HEK293T (cell line): ENCODE measurements around the gene FAM135A.

Experiments used
- CTCF ChIA-PET: fragments of 350-600 bp; formaldehyde crosslinking; extraction: SDS; loops from one replicate; lab custom pipeline; 2021; ENCODE audit warnings: antibody characterized with exemption, inconsistent platforms; lab: Yijun Ruan, JAX
- POLR2A ChIA-PET: fragments of 350-600 bp; formaldehyde crosslinking; extraction: SDS; loops from one replicate; lab custom pipeline; 2020; ENCODE audit warnings: antibody characterized with exemption, inconsistent platforms; lab: Yijun Ruan, JAX
- DNase-seq: peaks from one replicate; pipeline ENCODE4 v3.0.0; 2012; ENCODE audit warnings: mixed read lengths; ENCODE audit errors: extremely low spot score
- ARNT ChIP-seq: fragments of 450-650 bp; IDR thresholded peaks from 2 replicates; pipeline ENCODE4 v1.6.1; 2017; ENCODE audit warnings: mild to moderate bottlenecking
- BHLHE40 ChIP-seq: fragments of 450-650 bp; IDR thresholded peaks from 2 replicates; pipeline ENCODE4 v1.6.1; 2016; ENCODE audit warnings: mild to moderate bottlenecking, moderate library complexity, borderline replicate concordance
- CTBP1 ChIP-seq: fragments of 450-650 bp; IDR thresholded peaks from 2 replicates; pipeline ENCODE4 v1.6.1; 2016; ENCODE audit warnings: borderline replicate concordance
- ELF4 ChIP-seq: fragments of 450-650 bp; IDR thresholded peaks from 2 replicates; pipeline ENCODE4 v1.6.1; 2017; ENCODE audit warnings: antibody characterized with exemption
- FOXA1 ChIP-seq: fragments of 450-650 bp; IDR thresholded peaks from 2 replicates; pipeline ENCODE4 v1.6.1; 2016; ENCODE audit warnings: mild to moderate bottlenecking
- FOXK2 ChIP-seq: fragments of 450-650 bp; IDR thresholded peaks from 2 replicates; pipeline ENCODE4 v1.6.1; 2016; ENCODE audit warnings: mild to moderate bottlenecking
- FOXM1 ChIP-seq: fragments of 450-650 bp; IDR thresholded peaks from 2 replicates; pipeline ENCODE4 v1.6.1; 2017; ENCODE audit warnings: mild to moderate bottlenecking, borderline replicate concordance
- HDGF ChIP-seq: fragments of 450-650 bp; IDR thresholded peaks from 2 replicates; pipeline ENCODE4 v1.6.1; 2017; ENCODE audit warnings: antibody characterized with exemption, borderline replicate concordance
- L3MBTL2 ChIP-seq: fragments of 450-650 bp; conservative IDR thresholded peaks from 2 replicates; pipeline ENCODE4 v1.6.1; 2016; ENCODE audit warnings: mild to moderate bottlenecking
- LEF1 ChIP-seq: fragments of 450-650 bp; IDR thresholded peaks from 2 replicates; pipeline ENCODE4 v1.6.1; 2017; ENCODE audit warnings: mild to moderate bottlenecking, borderline replicate concordance
- NFRKB ChIP-seq: fragments of 450-650 bp; IDR thresholded peaks from 2 replicates; pipeline ENCODE4 v1.6.1; 2016; ENCODE audit warnings: mild to moderate bottlenecking, moderate library complexity
- PKNOX1 ChIP-seq: fragments of 450-650 bp; IDR thresholded peaks from 2 replicates; pipeline ENCODE4 v1.6.1; 2016
- SP1 ChIP-seq: fragments of 450-650 bp; IDR thresholded peaks from 2 replicates; pipeline ENCODE4 v1.6.1; 2017
- SUZ12 ChIP-seq: fragments of 450-650 bp; IDR thresholded peaks from 2 replicates; pipeline ENCODE4 v1.6.1; 2016; ENCODE audit warnings: mild to moderate bottlenecking
- TARDBP ChIP-seq: fragments of 450-650 bp; IDR thresholded peaks from 2 replicates; pipeline ENCODE4 v1.6.1; 2016
- ZNF384 ChIP-seq: fragments of 450-650 bp; IDR thresholded peaks from 2 replicates; pipeline ENCODE4 v1.6.1; 2016

FAM135A gene

DNA sequence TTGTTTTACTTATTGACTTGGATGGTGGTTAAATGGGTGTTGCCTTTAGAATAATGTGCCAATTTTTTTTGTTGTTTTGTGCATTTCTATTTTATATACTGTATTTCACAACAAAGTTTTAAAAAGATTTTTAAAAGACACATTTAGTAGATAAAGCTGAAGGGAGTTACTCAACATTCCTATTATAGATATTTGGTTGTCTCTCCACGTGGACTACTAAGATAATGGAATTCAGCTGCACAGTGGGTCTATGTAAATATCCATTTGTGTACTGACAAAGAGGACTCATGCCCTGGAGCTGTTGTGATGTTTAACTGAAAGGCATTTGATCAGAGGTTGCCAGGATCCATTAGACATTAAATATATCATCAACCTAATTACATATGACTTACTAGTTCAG, 23.2 kb upstream of the FAM135A start:
- ChIA-PET POLR2A (no interaction called here), CTCF (no interaction called here)
- no peak for TF ChIP-seq PKNOX1
- no peak for TF ChIP-seq FOXA1
- TF ChIP-seq ARNT, result no peak
- no peak for DNase-seq

GRCh38 chr6:70391492-70391891, 21.8 kb upstream of the FAM135A start:
- DNase-seq, result no peak
- CTCF ChIA-PET, result no interaction called here
- POLR2A ChIA-PET, result interaction anchor here (1.0 kb wide), 1 partner anchor 22 kb away, joined by 3 read pairs; the partner anchor contains the start of gene FAM135A
- TF ChIP-seq ELF4 (no peak), LEF1 (no peak), ZNF384 (no peak), PKNOX1 (no peak), BHLHE40 (no peak), SP1 (no peak), L3MBTL2 (no peak)

GRCh38 chr6:70394518-70395300, 18.6 kb upstream of the FAM135A start:
- TF ChIP-seq ARNT (no peak), NFRKB (no peak), ELF4 (no peak), FOXA1 (no peak)
- no peak for DNase-seq
- ChIA-PET CTCF (no interaction called here), POLR2A (interaction anchor here (1.0 kb wide), 1 partner anchor 19 kb away, joined by 5 read pairs; the partner anchor contains the start of gene FAM135A)

DNA sequence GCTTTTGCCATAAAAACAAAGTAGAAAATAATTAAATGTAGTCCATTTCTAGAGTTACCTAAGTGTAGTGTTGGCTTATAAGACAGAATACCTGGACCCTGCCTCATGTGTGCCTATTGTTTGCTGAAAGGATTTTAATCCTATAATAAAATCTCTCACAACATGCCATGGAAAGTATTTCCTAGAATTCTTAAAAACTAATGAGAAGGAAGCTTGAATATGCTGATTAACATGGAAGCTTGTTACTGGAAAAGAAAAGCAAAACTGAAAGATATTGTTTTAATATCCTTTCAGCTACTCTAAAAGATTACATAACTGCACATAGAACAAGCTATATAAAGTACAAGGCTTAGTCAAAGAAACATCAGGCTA, 18.0 kb upstream of the FAM135A start:
- CTCF ChIA-PET, result no interaction called here
- TF ChIP-seq TARDBP (no peak), HDGF (no peak), FOXM1 (no peak), ARNT (no peak), ELF4 (no peak), CTBP1 (no peak), LEF1 (no peak), FOXK2 (no peak), SUZ12 (no peak), SP1 (no peak), NFRKB (no peak), BHLHE40 (no peak), ZNF384 (no peak), FOXA1 (no peak), PKNOX1 (no peak), L3MBTL2 (no peak)
- POLR2A ChIA-PET, result interaction anchor here (1.0 kb wide), 1 partner anchor 18 kb away, joined by 5 read pairs; the partner anchor contains the start of gene FAM135A
- DNase-seq, result no peak

- TF ChIP-seq NFRKB (no peak), FOXA1 (no peak), SUZ12 (no peak), ZNF384 (no peak), L3MBTL2 (no peak), CTBP1 (no peak), LEF1 (no peak), ELF4 (no peak), BHLHE40 (no peak)
- DNase-seq, result no peak
- CTCF ChIA-PET, result no interaction called here
- POLR2A ChIA-PET, result no interaction called here
Observed at GRCh38 chr6:70396163-70396562, 17.1 kb upstream of the FAM135A start.

DNA sequence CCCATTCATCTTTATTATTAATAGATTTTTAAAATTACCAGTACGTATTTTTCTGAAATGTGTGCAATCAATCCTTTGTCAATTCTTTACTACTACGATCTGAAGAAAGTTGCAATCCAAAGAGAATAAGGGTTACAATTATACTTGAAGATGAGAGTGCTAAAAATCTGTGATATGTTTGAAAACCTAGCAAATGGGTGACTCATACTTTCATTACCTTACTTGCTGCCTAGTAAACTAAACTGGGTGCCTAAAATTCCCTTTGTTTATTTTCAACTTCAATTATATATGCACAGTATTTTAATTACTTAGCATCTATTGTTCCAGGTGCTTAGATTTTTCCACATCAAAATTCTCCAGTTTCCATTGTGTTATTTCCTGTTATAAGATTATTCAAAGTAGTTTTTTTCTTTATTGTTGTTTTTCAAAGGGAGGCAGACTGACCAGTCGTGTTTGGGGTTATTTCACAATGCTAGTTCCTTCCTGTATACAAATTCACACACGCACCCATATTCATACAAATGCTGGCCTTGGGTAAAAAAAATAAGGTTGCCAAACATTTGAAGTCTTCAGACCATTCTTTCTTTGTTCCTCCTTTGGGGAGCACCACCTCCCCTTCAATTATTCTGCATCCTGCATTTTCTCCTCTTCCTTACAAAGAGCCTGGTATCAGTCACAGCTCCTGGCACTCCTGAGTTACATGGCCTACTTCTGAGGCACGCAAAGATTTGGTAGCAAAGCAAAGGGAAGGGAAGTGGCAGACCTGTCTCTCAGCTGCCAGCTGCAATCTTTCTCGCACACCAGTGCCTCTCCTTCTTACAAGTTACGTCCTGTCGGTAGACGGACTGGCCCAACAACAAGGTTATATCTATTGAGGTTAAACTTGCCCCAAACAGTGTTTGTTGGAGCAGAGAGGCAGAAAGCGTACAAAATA, 16.2 kb upstream of the FAM135A start:
- no peak for TF ChIP-seq PKNOX1
- no peak for TF ChIP-seq FOXA1
- TF ChIP-seq SP1, result no peak
- no peak for TF ChIP-seq CTBP1
- no peak for TF ChIP-seq FOXM1
- no peak for TF ChIP-seq ARNT
- TF ChIP-seq TARDBP, result no peak
- no peak for TF ChIP-seq LEF1
- TF ChIP-seq ZNF384, result no peak
- no peak for TF ChIP-seq ELF4
- no peak for TF ChIP-seq BHLHE40
- no peak for TF ChIP-seq NFRKB
- TF ChIP-seq FOXK2, result no peak
- no peak for TF ChIP-seq SUZ12
- TF ChIP-seq HDGF, result no peak
- no peak for DNase-seq
- CTCF ChIA-PET, result interaction anchor here (0.6 kb wide), 1 partner anchor 28 kb away, joined by 5 read pairs; no protein-coding TSS in a partner anchor
- POLR2A ChIA-PET, result no interaction called here
